RPMI7951 (cell line): ENCODE results near the gene IARS2. TPM values are rescaled to one million over a fixed set of nuclear protein-coding genes. Genes with fewer than 3 reads are reported as not detected.
"Not testable (repeated sequence)": the region's sequence is repeated elsewhere in the genome, so short reads cannot be mapped to it uniquely, and the experiment has no call there.

ENCODE experiments used
- DNase-seq: peaks from one replicate; pipeline ENCODE4 v3.0.0-alpha.2; 2012; ENCODE audit warnings: low read depth
- total RNA-seq: library from RNA; depleted of rRNA; stranded (reverse); fragments of >200 nt; shearing (Covaris generic); gene quantifications from 2 replicates; pipeline ENCODE4 v1.2.3, GENCODE V29; 2014; rRNA removed

IARS2 gene
- total RNA-seq, 1 experiment from 2014 or later, result 81.0 TPM

DNA sequence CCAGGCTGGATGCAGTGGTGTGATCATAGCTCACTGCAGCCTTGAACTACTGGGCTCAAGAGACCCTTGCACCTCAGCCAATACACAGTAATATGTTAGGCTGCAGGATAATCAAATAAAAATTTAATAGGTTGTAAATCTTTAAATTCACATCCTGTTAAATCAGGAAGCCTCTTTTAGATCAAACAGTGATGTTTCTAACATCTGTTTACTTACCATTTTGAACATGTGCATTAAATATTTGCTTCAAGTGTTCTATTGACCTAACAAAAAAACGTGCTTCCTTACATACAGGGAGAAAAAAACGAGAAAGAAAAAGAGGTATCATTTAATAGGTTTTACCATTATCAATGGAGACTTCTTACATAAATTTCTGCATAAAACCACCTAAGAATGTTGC, 70.6 kb downstream of the IARS2 start:
- no peak for DNase-seq

DNA sequence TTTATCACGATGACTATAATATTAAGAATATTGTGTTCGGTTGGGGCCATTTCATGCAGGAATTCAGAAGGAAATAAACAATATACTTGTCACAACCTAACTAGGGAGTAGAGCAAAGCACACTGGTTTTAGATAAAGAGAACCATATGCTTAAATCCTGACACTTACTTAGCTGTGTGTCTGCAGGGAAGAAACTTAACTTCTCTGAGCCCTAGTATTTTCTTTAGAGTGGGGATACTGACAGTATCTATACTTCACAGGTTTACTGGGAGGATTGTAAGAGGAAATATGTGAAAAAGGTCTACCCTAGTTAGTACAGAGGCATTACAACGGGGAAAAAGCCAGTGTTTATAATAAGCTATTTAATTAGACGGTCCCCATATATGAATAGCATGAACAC, 72.9 kb downstream of the IARS2 start:
- no peak for DNase-seq

DNA sequence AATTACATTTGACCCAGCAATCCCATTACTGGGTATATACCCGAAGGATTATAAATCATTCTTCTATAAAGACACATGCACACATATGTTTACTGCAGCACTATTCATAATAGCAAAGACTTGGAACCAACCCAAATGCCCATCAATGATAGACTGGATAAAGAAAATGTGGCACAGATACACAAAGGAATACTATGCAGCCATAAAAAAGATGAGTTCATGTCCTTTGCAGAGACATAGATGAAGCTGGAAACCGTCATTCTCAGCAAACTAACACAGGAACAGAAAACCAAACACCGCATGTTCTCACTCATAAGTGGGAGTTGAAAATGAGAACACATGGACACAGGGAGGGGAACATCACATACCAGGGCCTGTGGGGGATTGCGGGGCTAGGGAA, 76.0 kb downstream of the IARS2 start:
- DNase-seq, result not testable (repeated sequence)

DNA sequence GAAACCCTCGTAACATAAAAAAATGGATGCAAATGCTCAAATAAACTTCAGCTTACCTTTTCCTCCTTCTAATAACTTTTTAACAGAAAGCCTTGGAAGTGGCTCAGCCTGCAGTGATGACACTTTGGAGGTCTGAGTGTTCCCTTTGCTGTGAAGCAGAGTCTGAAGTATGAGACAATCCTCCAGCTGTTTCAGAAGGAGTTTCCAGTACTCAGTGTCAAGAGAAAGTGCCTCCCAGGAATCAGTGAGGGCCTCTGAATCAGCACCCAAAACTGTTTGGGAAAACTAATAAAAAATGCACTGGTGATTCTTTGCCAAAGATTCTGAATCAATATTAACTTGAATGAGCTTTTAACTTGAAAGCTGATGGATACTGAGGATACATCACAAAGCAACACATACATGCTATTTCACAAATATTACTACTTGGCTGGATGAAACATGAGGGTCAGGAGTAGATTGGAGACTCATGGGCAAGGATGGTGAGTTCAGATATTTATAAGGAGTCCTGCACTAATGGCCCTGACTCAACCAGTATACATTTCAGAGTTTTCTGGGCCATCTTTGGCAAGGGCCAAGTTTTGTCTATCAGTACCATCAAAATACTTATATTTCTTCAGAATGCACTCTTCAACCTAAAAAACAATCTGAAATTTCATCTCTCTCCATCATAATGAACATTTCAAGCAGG, 77.0 kb downstream of the IARS2 start:
- no peak for DNase-seq

DNA sequence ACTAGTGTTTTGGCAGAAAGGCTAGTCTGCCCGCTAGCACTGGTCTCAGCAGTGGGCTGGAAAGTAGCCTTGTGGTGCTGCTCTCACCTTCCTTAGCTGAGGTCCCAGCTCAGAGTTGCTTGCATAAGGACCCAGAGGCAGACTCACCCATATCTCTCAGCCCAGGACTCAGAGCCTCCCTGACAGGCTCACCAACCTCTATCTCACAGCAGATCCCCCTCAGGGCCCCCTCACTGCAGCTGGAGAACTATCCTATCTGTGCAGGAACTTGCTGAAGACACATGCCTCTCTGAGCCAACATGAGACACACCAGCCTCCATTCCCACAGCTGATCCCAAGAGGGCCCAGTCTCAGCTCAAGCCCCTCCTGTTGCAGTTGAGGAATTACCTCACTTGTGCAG, 82.6 kb downstream of the IARS2 start:
- DNase-seq, result no peak

DNA sequence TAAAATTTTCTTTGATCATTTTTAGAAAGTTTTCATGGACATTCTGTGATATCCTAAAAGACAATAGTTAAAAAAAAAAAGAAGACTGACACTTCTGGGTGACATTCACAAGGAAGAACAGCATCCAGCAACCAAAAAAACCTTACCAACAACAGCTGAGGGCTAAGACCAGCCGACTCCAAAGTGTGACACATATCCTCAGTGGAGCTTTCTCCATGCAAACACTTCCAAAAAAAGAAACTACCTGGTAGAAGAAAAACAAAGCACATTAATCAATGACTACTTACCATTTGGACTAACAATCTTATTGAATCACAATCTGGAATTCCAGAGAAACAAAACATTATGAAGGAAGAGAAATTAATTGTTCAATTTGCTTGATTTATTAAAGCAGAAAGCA, 88.2 kb downstream of the IARS2 start:
- DNase-seq, result no peak

DNA sequence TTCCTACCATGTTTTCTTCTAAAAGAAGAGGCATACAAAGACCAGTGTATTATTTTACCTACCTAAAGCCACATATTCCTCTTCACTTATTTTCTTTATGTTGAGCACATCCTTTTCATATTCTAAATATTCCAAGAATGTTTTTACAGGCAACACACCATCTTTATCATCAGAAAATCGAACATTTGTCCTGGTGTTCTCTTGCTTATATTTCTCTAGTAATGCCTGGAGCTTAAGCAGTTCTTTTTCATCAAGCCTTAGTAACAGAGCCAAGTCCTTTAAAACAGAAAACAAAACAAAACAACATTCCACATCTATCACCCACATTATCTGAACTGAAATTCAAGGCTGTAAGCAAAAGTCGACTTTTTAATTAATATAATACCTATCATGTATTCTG, 88.7 kb downstream of the IARS2 start:
- DNase-seq, result no peak

DNA sequence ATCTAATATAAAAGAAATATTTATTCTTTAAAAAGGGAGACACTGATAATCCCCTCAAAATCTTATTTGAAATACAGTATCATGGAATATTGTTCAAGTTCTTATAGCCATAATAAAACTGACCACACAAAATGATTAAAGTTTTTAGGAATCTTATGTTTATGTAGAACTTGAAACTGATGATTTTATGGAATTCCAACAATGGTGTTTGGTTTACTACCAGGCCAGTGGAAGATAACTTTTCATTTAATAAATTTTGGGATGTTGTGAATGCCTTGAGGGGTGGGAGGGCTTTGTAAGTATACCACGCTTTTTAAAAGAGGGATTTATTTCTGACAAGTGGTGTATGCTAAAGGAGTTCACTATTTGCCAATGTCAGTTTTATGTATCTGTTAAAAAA, 90.6 kb downstream of the IARS2 start:
- DNase-seq, result no peak

DNA sequence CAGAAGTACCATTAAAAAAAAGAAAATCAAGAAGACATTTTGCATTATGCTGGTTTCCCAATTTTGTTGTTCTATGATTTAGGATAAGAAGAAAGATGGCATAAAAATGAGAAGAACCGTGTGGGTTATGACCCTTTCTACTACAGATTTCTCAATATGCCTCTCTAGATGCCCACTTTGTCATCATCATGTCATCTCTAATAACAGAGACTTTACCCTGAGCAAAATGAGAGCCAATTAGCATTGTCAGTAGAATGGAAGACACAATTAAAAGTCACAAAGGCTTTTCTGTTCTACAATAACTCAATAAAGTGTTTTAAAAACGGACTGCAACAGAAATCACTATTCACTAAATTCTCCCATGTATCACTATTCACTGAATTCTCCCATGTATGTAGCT, 92.8 kb downstream of the IARS2 start:
- no peak for DNase-seq

DNA sequence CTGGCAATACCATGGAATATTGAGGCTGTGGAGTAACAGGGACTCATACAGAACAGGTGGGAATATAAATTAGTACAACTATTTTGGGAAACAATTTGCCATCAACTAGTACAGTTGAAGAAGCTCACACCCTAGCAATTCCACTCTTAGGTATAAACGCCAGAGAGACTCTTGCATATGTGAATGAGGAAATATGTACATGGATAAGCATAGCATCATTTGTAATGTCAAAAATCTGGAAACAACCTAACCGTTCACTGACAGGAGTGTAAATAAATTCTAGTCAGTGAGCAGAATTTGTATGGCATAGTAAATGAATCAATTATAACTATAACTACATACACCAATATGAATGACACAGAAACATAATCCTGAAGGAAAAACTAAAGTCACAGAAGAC, 94.6 kb downstream of the IARS2 start:
- DNase-seq, result no peak

DNA sequence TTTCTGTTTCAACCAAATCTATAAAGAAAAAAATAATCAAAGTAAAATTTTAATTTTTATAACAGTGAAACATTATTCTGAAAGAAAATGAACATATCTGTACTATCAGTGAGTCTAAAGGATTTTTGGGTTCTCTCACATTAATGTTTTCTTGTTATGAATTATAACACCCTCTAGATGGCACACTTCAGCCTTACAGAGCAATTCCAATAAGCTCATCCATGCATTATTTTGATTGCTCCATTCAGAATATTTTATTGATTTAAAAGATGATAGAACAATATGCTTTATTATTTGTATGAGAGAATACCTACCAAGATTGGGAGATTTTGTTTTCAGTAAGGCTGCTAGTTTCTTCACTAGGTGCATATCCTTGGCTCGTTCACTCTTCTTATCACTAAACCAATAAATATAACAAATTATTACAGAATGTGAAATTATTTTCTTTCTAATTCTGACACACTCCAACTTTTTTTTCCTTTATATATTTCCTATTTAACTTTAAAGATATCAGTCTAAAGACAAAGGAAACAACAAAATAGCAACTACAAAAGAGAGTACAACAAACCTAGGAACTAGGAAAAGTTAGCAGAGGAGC, 95.9 kb downstream of the IARS2 start:
- peak; percentile 10 for DNase-seq

DNA sequence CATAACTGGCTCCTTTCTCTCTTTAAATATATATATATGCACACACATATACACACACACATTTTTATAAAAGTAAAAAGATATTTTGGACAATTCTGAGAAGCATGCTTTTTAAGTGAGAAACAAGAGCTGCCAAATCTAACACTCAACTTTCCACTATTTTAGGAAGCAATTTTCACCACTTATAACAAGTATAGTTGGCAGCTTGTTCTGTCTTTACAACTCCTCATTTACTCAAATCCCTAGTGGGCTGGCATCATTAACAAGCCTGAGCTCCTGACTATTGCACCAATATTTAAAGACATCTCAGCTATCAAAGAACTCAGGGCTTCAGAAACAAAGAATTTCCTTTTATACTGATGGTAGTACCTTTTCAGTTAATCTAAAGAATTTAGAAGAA, 101.8 kb downstream of the IARS2 start:
- DNase-seq, result no peak

Other genes with a start within 250 kb of the IARS2 start
- 0.12 and 0.68 TPM in 2 replicates for gene SLC30A10, start 165.6 kb upstream of the IARS2 start, total RNA-seq
- 52.5 and 61.9 TPM in 2 replicates for gene EPRS1, start 47.6 kb upstream of the IARS2 start, total RNA-seq
- gene BPNT1, start 4.3 kb upstream of the IARS2 start, total RNA-seq, result 19.3 and 32.3 TPM in 2 replicates
- 16.5 and 18.3 TPM in 2 replicates for gene RAB3GAP2, start 178.3 kb downstream of the IARS2 start, total RNA-seq